Keratinocyte (primary cell): Measurements from ENCODE around the gene HPCAL1. TPM values are rescaled to one million over a fixed set of nuclear protein-coding genes. Genes with fewer than 3 reads are reported as not detected.

ENCODE experiments used
- DNase-seq: peaks from one replicate; pipeline ENCODE4 v3.0.0-alpha.2; 2011; ENCODE audit warnings: low read depth, missing footprints, low spot score
- FAIRE-seq: peaks from 2 replicates; lab custom pipeline; 2011; peaks lifted over from hg19 to GRCh38; lab: Jason Lieb, UNC
- H2AFZ ChIP-seq: 2 replicates; pipeline ENCODE4 v1.6.0; 2012; ENCODE audit warnings: low read length, control low read depth, inconsistent platforms; ENCODE audit not compliant: control insufficient read depth
- H3K27ac ChIP-seq: 2 replicates; pipeline ENCODE4 v1.5.1; 2011; ENCODE audit warnings: low read length; ENCODE audit not compliant: control insufficient read depth, insufficient read depth
- H3K27me3 ChIP-seq: 3 replicates; pipeline ENCODE4 v1.6.0; 2011; ENCODE audit warnings: low read length; ENCODE audit not compliant: control insufficient read depth, insufficient read depth; ENCODE audit errors: extremely low read depth
- H3K36me3 ChIP-seq, 2 experiments: 2 replicates in 1 of 2; 3 replicates in 1 of 2; pipeline ENCODE4 v1.5.1; 2011; ENCODE audit warnings: low read length in 2 of 2, mild to moderate bottlenecking in 1 of 2; ENCODE audit not compliant: control insufficient read depth in 2 of 2, insufficient read depth in 2 of 2; ENCODE audit errors: extremely low read depth in 1 of 2
- H3K4me1 ChIP-seq: 3 replicates; pipeline ENCODE4 v1.5.1; 2011; ENCODE audit warnings: low read length; ENCODE audit not compliant: control insufficient read depth, insufficient read depth; ENCODE audit errors: extremely low read depth
- H3K4me2 ChIP-seq: 3 replicates; pipeline ENCODE4 v1.6.0; 2011; ENCODE audit warnings: low read depth, low read length; ENCODE audit not compliant: control insufficient read depth, insufficient read depth; ENCODE audit errors: extremely low read depth
- H3K4me3 ChIP-seq, 3 experiments: fragments of 200-600 bp in 1 of 3; sonication (generic) in 1 of 3; 2 replicates in 2 of 3; 3 replicates in 1 of 3; pipeline ENCODE4 v1.5.1; 2011 to 2016; ENCODE audit warnings: low read length in 3 of 3, mild to moderate bottlenecking in 3 of 3, control low read depth in 2 of 3, inconsistent platforms in 1 of 3, low read depth in 1 of 3, mixed read lengths in 1 of 3, mixed run types in 1 of 3, moderate library complexity in 1 of 3; ENCODE audit not compliant: control insufficient read depth in 2 of 3, insufficient read depth in 2 of 3; ENCODE audit errors: extremely low read depth in 1 of 3
- H3K79me2 ChIP-seq: 2 replicates; pipeline ENCODE4 v1.6.0; 2012; ENCODE audit warnings: low read length; ENCODE audit not compliant: control insufficient read depth, insufficient read depth
- H3K9ac ChIP-seq: 3 replicates; pipeline ENCODE4 v1.6.0; 2011; ENCODE audit warnings: low read length; ENCODE audit not compliant: control insufficient read depth, insufficient read depth; ENCODE audit errors: extremely low read depth
- H3K9me1 ChIP-seq: 3 replicates; pipeline ENCODE4 v1.6.0; 2011; ENCODE audit warnings: low read length; ENCODE audit not compliant: control insufficient read depth, insufficient read depth; ENCODE audit errors: extremely low read depth
- H3K9me3 ChIP-seq: 2 replicates; pipeline ENCODE4 v1.5.1; 2012; ENCODE audit warnings: low read depth, low read length; ENCODE audit not compliant: control insufficient read depth
- H4K20me1 ChIP-seq: 3 replicates; pipeline ENCODE4 v1.6.0; 2011; ENCODE audit warnings: low read length; ENCODE audit not compliant: control insufficient read depth, insufficient read depth; ENCODE audit errors: extremely low read depth
- CTCF ChIP-seq, 3 experiments: IDR thresholded peaks in 1 of 3; conservative IDR thresholded peaks in 1 of 3; optimal IDR thresholded peaks in 1 of 3; 2 replicates in 2 of 3; 3 replicates in 1 of 3; pipeline versions ENCODE3 to v1.5.1; 2011; ENCODE audit warnings: low read length in 3 of 3, mild to moderate bottlenecking in 3 of 3, moderate library complexity in 2 of 3, control low read depth in 1 of 3, inconsistent platforms in 1 of 3; ENCODE audit not compliant: insufficient read depth in 2 of 3; ENCODE audit errors: extremely low read depth in 1 of 3
- EZH2 ChIP-seq: IDR thresholded peaks from one replicate; pipeline ENCODE4 v1.6.1; 2012; ENCODE audit warnings: inconsistent platforms, mild to moderate bottlenecking, low read length, moderate library complexity
- dilution Hi-C: fragments of 300-500 bp; cut with MboI; formaldehyde crosslinking; loops from one replicate; pipeline ENCODE4 v1.7.0; 2020; ENCODE audit warnings: low sequenced_read_pairs; ENCODE audit not compliant: extremely low pct_ligation_motif_present
- polyA plus RNA-seq, 5 experiments: library from polyadenylated mRNA; depleted of rRNA in 3 of 5; stranded (reverse) in 3 of 5; stranded (forward) in 1 of 5; unstranded in 1 of 5; fragments of >200 nt; gene quantifications; 1 replicate in 1 of 5; 2 replicates in 3 of 5; 3 replicates in 1 of 5; pipeline versions ENCODE4 v1.2.1 to v1.2.3, GENCODE V29; 2011 to 2012; ENCODE audit warnings: missing spikeins in 2 of 5, low read depth in 1 of 5, low replicate concordance in 1 of 5

Gene HPCAL1
- polyA plus RNA-seq, 1 donor (not counting 4 experiments of a cell fraction or from before 2014, with no cell fraction given), result 18.0 TPM

- Histone ChIP-seq H3K9me1 (no peaks in the 10 kb centered on the region), H2AFZ (no peak overlapping the region), H3K27me3 (peaks cover 17% of the 10 kb centered on the region), H4K20me1 (no peaks in the 10 kb centered on the region), H3K79me2 (no peaks in the 10 kb centered on the region), H3K4me3 (no peak overlapping the region), H3K4me1 (no peaks in the 10 kb centered on the region), H3K36me3 (no peaks in the 10 kb centered on the region), H3K9ac (no peak overlapping the region), H3K9me3 (no peaks in the 10 kb centered on the region), H3K4me2 (no peak overlapping the region), H3K27ac (no peak overlapping the region)
- TF ChIP-seq EZH2 (no peak), CTCF (optimal IDR thresholded peaks at IDR 0.05 in 1 of 3, IDR thresholded peaks at IDR 0.05 in 1 of 3, conservative IDR thresholded peaks at IDR 0.05 in 1 of 3; ENCODE audit: extremely low read depth in 1 of 3, insufficient read depth in 2 of 3, low read length in 3 of 3) (no peak)
- dilution Hi-C loops, result no loop called here
- no peak for FAIRE-seq
- DNase-seq, result no peak
These were observed 48.1 kb upstream of the HPCAL1 start for GRCh38 chr2:10254373-10255188.

- Histone ChIP-seq H3K4me2 (no peak overlapping the region), H4K20me1 (no peaks in the 10 kb centered on the region), H3K36me3 (no peaks in the 10 kb centered on the region), H3K4me3 (no peak overlapping the region), H3K4me1 (no peaks in the 10 kb centered on the region), H3K9me1 (no peaks in the 10 kb centered on the region), H3K9ac (no peak overlapping the region), H3K27me3 (peaks cover 17% of the 10 kb centered on the region), H3K27ac (no peak overlapping the region), H2AFZ (no peak overlapping the region), H3K79me2 (no peaks in the 10 kb centered on the region), H3K9me3 (no peaks in the 10 kb centered on the region)
- FAIRE-seq (no peak), DNase-seq (no peak)
- dilution Hi-C loops, result no loop called here
- TF ChIP-seq CTCF (optimal IDR thresholded peaks at IDR 0.05 in 1 of 3, IDR thresholded peaks at IDR 0.05 in 1 of 3, conservative IDR thresholded peaks at IDR 0.05 in 1 of 3; ENCODE audit: extremely low read depth in 1 of 3, insufficient read depth in 2 of 3, low read length in 3 of 3) (no peak), EZH2 (no peak)
These were observed 47.3 kb upstream of the HPCAL1 start for GRCh38 chr2:10255189-10256030.
